ENCODE results near the gene BICC1.

DNA sequence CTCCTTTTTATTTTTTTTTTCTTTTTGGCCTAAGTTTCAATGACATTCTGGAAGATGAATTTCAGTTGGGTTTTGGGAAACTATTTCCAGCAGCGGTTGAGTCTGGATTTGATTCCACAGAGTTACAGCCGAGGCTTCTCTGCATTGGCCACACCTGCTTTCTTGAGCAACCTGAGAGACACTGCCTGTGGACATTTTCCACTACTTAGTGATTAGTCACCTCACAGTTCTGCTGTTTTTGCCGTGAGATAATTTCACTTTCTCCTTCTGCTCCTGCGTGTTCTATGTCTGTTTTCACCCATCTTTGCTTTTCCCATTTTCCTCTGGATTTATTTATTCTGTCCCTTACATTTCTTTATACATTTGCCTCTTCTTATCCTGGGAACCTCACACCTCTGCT is 243.0 kb downstream of the BICC1 start:
- no peak for TF ChIP-seq CTCF (IDR thresholded peaks at IDR 0.05)
- no peak for TF ChIP-seq POLR2A (IDR thresholded peaks at IDR 0.05)

Data from thyroid gland (tissue), 4 donors.